Hepatocyte (in vitro differentiated cells): ENCODE measurements around the gene OR2H1. TPM values are rescaled to one million over a fixed set of nuclear protein-coding genes. Genes with fewer than 3 reads are reported as not detected.
A peak's percentile ranks its signal among the peaks of the same experiment; 100 is the strongest.

Experiments used
- DNase-seq: peaks from one replicate; pipeline ENCODE4 v3.0.0-alpha.2; 2016; ENCODE audit warnings: low spot score
- H2AFZ ChIP-seq: fragments of 200-600 bp; sonication (generic); 2 replicates; pipeline ENCODE4 v1.6.0; 2016; ENCODE audit warnings: antibody characterized with exemption, mild to moderate bottlenecking
- H3K27ac ChIP-seq: fragments of 200-600 bp; sonication (generic); 2 replicates; pipeline ENCODE4 v1.5.1; 2016; ENCODE audit warnings: mild to moderate bottlenecking
- H3K27me3 ChIP-seq: fragments of 200-600 bp; sonication (generic); 2 replicates; pipeline ENCODE4 v1.6.1; 2016
- H3K36me3 ChIP-seq: fragments of 200-600 bp; sonication (generic); replicated peaks from 2 replicates; pipeline ENCODE4 v1.5.1; 2016; ENCODE audit warnings: low read depth; ENCODE audit not compliant: insufficient read depth
- H3K4me1 ChIP-seq: fragments of 200-600 bp; sonication (generic); 2 replicates; pipeline ENCODE4 v1.5.1; 2016; ENCODE audit warnings: mild to moderate bottlenecking, moderate library complexity; ENCODE audit not compliant: insufficient read depth
- H3K4me2 ChIP-seq: fragments of 200-600 bp; sonication (generic); 2 replicates; pipeline ENCODE4 v1.6.0; 2016
- H3K4me3 ChIP-seq: fragments of 200-600 bp; sonication (generic); 2 replicates; pipeline ENCODE4 v1.5.1; 2016; ENCODE audit warnings: mild to moderate bottlenecking
- H3K79me2 ChIP-seq: fragments of 200-600 bp; sonication (generic); 2 replicates; pipeline ENCODE4 v1.6.0; 2017; ENCODE audit warnings: mild to moderate bottlenecking
- H3K9me2 ChIP-seq: fragments of 200-600 bp; sonication (generic); replicated peaks from 2 replicates; pipeline ENCODE4 v1.6.0; 2017; ENCODE audit warnings: mild to moderate bottlenecking; ENCODE audit not compliant: insufficient read depth
- H3K9me3 ChIP-seq: fragments of 200-600 bp; sonication (generic); 2 replicates; pipeline ENCODE4 v1.5.1; 2016; ENCODE audit warnings: low read depth, mild to moderate bottlenecking
- H4K20me1 ChIP-seq: fragments of 200-600 bp; sonication (generic); 2 replicates; pipeline ENCODE4 v1.6.0; 2016; ENCODE audit warnings: mild to moderate bottlenecking; ENCODE audit not compliant: insufficient read depth, poor library complexity, severe bottlenecking
- EZH2 ChIP-seq: fragments of 200-600 bp; sonication (generic); IDR thresholded peaks from 2 replicates; pipeline ENCODE4 v1.6.1; 2016; ENCODE audit warnings: antibody characterized with exemption, mild to moderate bottlenecking, borderline replicate concordance
- EZH2phosphoT487 ChIP-seq: fragments of 200-600 bp; sonication (generic); IDR thresholded peaks from one replicate; pipeline ENCODE4 v1.6.1; 2018; ENCODE audit warnings: antibody characterized with exemption, mild to moderate bottlenecking, low read depth, moderate library complexity; ENCODE audit not compliant: unreplicated experiment, severe bottlenecking
- WGBS: methylation state at CpG from one replicate; pipeline ENCODE4 v1.1.6; 2016; ENCODE audit warnings: low lambda C conversion rate; ENCODE audit errors: missing lambda C conversion rate; 5-methylcytosine and 5-hydroxymethylcytosine counted together
- polyA plus RNA-seq: library from polyadenylated mRNA; unstranded; fragments of >200 nt; fragmentation: Nextera tagmentation; extraction: Ambion mirVana; gene quantifications from 2 replicates; pipeline ENCODE4 v1.2.1, GENCODE V29; 2016
- total RNA-seq: library from RNA; depleted of rRNA; stranded (reverse); fragments of >200 nt; gene quantifications from 2 replicates; pipeline ENCODE4 v1.2.3, GENCODE V29; 2014
- TF ChIP-seq, protein P1 (sequence below): fragments of 200-600 bp; sonication (generic); IDR thresholded peaks from 2 replicates; pipeline ENCODE4 v1.5.1; 2016; ENCODE audit warnings: antibody characterized with exemption, mild to moderate bottlenecking; ENCODE audit not compliant: poor library complexity

OR2H1 gene
- total and polyA plus RNA-seq, 2 experiments from 2014 or later, result not detected

DNA sequence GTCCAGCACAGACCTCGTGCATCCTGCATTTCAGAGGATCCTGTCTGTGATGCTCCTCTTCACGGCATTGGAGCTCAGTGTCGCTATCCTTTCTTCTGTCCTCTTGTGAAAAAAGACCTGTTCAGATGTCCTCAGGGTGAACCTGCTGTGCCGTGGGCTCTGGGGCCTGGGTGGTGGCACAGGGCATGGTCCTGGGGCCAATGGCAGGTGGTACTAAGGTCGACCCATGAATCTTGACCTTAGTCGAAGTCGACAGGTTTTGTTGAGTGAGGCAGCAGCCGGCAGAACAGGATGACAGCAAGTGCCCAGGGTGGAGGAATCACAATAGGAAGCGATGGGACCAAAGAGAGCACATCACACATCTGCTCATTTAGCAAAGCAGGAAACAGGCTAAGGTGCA lies 52.8 kb downstream of the OR2H1 start:
- DNase-seq, result no peak

DNA sequence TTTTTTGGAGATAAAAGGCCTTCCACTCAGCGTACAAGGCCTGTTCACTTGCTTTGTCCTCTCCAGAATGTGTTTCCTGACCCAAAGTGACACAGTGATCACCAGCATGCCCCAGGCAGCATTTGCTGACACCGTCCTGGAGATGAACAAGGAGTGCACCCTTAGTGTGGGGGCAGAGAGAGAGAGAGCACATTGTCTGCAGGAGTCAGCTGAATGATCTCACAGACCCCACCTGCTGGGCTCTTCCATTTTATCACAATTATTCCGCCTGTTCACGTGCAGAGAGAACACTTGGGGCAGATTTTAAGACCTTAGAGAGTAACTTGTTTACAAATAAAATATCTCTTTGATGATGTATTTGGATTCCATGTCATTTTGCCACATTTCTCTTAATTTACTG lies 53.2 kb downstream of the OR2H1 start:
- no peak overlapping the region for H3K4me2 ChIP-seq
- H3K27me3 ChIP-seq, result no peaks in the 10 kb centered on the region
- no peaks in the 10 kb centered on the region for H3K4me1 ChIP-seq
- TF ChIP-seq, protein P1, sequence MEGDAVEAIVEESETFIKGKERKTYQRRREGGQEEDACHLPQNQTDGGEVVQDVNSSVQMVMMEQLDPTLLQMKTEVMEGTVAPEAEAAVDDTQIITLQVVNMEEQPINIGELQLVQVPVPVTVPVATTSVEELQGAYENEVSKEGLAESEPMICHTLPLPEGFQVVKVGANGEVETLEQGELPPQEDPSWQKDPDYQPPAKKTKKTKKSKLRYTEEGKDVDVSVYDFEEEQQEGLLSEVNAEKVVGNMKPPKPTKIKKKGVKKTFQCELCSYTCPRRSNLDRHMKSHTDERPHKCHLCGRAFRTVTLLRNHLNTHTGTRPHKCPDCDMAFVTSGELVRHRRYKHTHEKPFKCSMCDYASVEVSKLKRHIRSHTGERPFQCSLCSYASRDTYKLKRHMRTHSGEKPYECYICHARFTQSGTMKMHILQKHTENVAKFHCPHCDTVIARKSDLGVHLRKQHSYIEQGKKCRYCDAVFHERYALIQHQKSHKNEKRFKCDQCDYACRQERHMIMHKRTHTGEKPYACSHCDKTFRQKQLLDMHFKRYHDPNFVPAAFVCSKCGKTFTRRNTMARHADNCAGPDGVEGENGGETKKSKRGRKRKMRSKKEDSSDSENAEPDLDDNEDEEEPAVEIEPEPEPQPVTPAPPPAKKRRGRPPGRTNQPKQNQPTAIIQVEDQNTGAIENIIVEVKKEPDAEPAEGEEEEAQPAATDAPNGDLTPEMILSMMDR, result peak; percentile 5
- TF ChIP-seq EZH2phosphoT487, result no peak
- H3K9me3 ChIP-seq, result no peaks in the 10 kb centered on the region
- H2AFZ ChIP-seq, result no peak overlapping the region
- H3K9me2 ChIP-seq, result no peaks in the 10 kb centered on the region
- H3K36me3 ChIP-seq, result no peaks in the 10 kb centered on the region
- no peak overlapping the region for H3K27ac ChIP-seq
- no peaks in the 10 kb centered on the region for H4K20me1 ChIP-seq
- H3K4me3 ChIP-seq, result no peak overlapping the region
- no peak for DNase-seq
- WGBS, result 47% methylated on average over 4 of the region's 4 CpGs
- no peaks in the 10 kb centered on the region for H3K79me2 ChIP-seq

More for the DNA sequence above, 52.8 kb downstream of the OR2H1 start:
- H3K27ac ChIP-seq, result no peak overlapping the region
- no peaks in the 10 kb centered on the region for H3K4me1 ChIP-seq
- no peaks in the 10 kb centered on the region for H3K79me2 ChIP-seq
- H3K4me2 ChIP-seq, result no peak overlapping the region
- no peaks in the 10 kb centered on the region for H3K36me3 ChIP-seq
- WGBS, result 87% methylated on average over 9 of the region's 9 CpGs
- no peak overlapping the region for H3K4me3 ChIP-seq
- no peaks in the 10 kb centered on the region for H4K20me1 ChIP-seq
- H3K9me3 ChIP-seq, result no peaks in the 10 kb centered on the region
- TF ChIP-seq, protein P1, result no peak
- TF ChIP-seq EZH2phosphoT487 (no peak), EZH2 (no peak)
- H3K27me3 ChIP-seq, result no peaks in the 10 kb centered on the region
- H2AFZ ChIP-seq, result no peak overlapping the region
- no peaks in the 10 kb centered on the region for H3K9me2 ChIP-seq

DNA sequence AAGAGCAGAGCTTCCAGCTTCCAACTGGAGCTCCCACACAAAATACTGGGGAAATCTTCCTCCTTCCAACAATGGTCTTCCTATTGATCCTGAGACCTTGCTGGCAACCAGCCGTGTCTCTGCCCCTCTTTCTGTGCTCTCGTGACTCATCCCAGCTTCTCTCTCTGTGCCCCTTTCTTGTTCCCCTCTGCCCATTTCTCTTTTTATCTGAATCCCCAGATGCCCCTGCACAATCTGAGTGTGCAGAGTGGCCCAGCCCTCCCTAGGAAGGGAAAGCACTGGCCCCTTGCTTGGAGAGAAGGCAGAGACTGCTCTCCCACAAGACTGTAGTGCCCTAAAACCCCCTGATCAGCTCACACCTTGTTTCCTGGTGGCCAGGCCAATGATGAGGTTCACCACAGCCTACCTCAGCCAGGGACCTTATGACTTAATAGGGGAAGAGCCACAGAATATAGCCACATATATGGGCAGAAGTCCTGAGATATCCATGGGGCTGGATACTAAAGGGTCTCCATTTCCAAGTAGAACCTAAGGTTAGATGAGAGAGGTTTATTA lies 53.9 kb downstream of the OR2H1 start:
- Histone ChIP-seq H3K9me2 (no peaks in the 10 kb centered on the region), H3K4me1 (no peaks in the 10 kb centered on the region), H3K79me2 (no peaks in the 10 kb centered on the region), H4K20me1 (no peaks in the 10 kb centered on the region), H3K9me3 (no peaks in the 10 kb centered on the region), H2AFZ (no peak overlapping the region), H3K27me3 (no peaks in the 10 kb centered on the region), H3K36me3 (no peaks in the 10 kb centered on the region), H3K4me2 (no peak overlapping the region), H3K27ac (no peak overlapping the region), H3K4me3 (no peak overlapping the region)
- WGBS, result 70% methylated on average over 2 of the region's 2 CpGs
- no peak for DNase-seq
- TF ChIP-seq EZH2phosphoT487 (no peak), EZH2 (no peak)
- TF ChIP-seq, protein P1, result no peak

Other genes with a start within 250 kb of the OR2H1 start
- gene OR14J1, start 155.5 kb upstream of the OR2H1 start, total RNA-seq, result not detected in 2 replicates
- gene OR14J1, start 155.5 kb upstream of the OR2H1 start, polyA plus RNA-seq, result not detected in 2 replicates
- gene OR5V1, start 88.3 kb upstream of the OR2H1 start, total RNA-seq, result not detected in 2 replicates
- gene OR5V1, start 88.3 kb upstream of the OR2H1 start, polyA plus RNA-seq, result not detected in 2 replicates
- gene OR12D3, start 81.9 kb upstream of the OR2H1 start, total RNA-seq, result not detected in 2 replicates
- not detected in 2 replicates for gene OR12D3, start 81.9 kb upstream of the OR2H1 start, polyA plus RNA-seq
- not detected in 2 replicates for gene OR12D2, start 61.5 kb upstream of the OR2H1 start, total RNA-seq
- not detected in 2 replicates for gene OR12D2, start 61.5 kb upstream of the OR2H1 start, polyA plus RNA-seq
- gene OR12D1, start 42.2 kb upstream of the OR2H1 start, total RNA-seq, result not detected in 2 replicates
- gene OR12D1, start 42.2 kb upstream of the OR2H1 start, polyA plus RNA-seq, result not detected in 2 replicates
- not detected in 2 replicates for gene OR10C1, start 17.8 kb upstream of the OR2H1 start, total RNA-seq
- not detected in 2 replicates for gene OR10C1, start 17.8 kb upstream of the OR2H1 start, polyA plus RNA-seq
- gene OR11A1, start 84 bp upstream of the OR2H1 start, total RNA-seq, result not detected in 2 replicates
- not detected in 2 replicates for gene OR11A1, start 84 bp upstream of the OR2H1 start, polyA plus RNA-seq
- gene MAS1L, start 30.8 kb downstream of the OR2H1 start, total RNA-seq, result not detected in 2 replicates
- gene MAS1L, start 30.8 kb downstream of the OR2H1 start, polyA plus RNA-seq, result not detected in 2 replicates
- gene UBD, start 102.6 kb downstream of the OR2H1 start, total RNA-seq, result 99.5 and 154 TPM in 2 replicates
- gene UBD, start 102.6 kb downstream of the OR2H1 start, polyA plus RNA-seq, result 124 and 158 TPM in 2 replicates
- not detected in 2 replicates for gene OR2H2, start 128.0 kb downstream of the OR2H1 start, total RNA-seq
- not detected in 2 replicates for gene OR2H2, start 128.0 kb downstream of the OR2H1 start, polyA plus RNA-seq
- gene GABBR1, start 176.0 kb downstream of the OR2H1 start, total RNA-seq, result 7.0 and 11.3 TPM in 2 replicates
- 9.9 and 21.3 TPM in 2 replicates for gene GABBR1, start 176.0 kb downstream of the OR2H1 start, polyA plus RNA-seq
- gene MOG, start 199.9 kb downstream of the OR2H1 start, total RNA-seq, result not detected in 2 replicates
- gene MOG, start 199.9 kb downstream of the OR2H1 start, polyA plus RNA-seq, result not detected in 2 replicates
- not detected in 2 replicates for gene ZFP57, start 224.0 kb downstream of the OR2H1 start, total RNA-seq
- gene ZFP57, start 224.0 kb downstream of the OR2H1 start, polyA plus RNA-seq, result not detected in 2 replicates